T-helper 9 cell (primary cell): ENCODE measurements around the gene CCT8L2.
"Not testable (repeated sequence)": the region's sequence is repeated elsewhere in the genome, so short reads cannot be mapped to it uniquely, and the experiment has no call there.

Source experiments
- DNase-seq: peaks from one replicate; pipeline ENCODE4 v3.0.0-alpha.2; 2020

Gene CCT8L2

DNA sequence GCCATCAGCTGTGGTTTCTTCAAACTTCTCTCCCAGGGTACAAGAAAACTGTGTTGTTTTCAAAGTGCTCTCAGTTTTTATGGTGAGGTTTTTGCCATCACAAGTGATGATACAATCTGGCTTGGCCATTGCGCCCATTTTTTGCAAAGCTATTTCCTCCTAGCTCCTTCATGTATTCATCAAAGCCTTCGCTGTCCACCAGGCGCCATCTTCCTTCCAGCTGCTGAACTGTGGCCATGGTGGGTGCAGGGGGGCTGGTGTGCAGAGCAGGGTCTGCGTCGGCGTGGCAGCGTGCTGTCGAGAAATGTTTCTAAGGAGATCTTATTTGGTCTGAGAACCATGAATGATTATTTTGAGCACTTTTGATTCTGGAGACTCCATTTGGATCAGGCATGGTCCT lies 2.6 kb upstream of the CCT8L2 start:
- DNase-seq: not testable (repeated sequence)

DNA sequence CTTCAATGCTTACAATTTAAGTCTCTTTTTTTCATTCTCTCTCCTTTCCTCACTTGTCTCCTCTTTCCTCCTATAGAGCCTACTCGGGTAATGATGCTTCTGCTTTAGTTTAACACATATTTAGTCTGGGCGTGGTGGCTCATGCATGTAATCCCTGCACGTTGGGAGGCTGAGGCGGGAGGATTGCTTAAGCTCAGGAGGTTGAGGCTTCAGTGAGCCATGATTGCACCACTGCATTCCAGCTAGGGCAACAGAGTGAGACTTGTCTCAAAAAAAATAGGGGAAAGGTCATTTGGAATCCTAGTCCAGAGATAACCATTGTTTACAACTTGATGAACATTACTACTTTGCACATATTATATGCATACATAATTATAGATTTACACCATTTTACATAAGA lies 1.4 kb upstream of the CCT8L2 start:
- no peak for DNase-seq

DNA sequence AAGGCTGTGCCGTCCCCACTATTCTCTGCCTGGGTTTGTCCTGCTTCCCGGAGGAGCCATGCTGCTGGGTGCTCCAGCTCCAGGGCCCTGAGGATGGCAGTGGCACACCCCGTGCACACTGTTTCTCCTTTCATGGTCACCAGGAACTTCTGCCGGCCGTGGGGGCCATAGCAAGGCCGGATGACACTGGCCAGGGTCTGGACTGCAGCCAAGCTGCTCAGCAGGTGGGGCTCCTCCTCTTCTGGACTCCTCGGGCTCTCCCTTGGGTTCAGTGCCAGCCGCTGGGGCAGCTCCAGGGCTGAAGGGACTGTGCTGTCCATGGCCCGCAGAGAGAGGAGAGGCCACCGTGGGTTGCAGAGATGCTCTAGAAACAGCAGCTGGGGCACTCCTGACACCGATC lies 379 bp downstream of the CCT8L2 start:
- DNase-seq: not testable (repeated sequence)

DNA sequence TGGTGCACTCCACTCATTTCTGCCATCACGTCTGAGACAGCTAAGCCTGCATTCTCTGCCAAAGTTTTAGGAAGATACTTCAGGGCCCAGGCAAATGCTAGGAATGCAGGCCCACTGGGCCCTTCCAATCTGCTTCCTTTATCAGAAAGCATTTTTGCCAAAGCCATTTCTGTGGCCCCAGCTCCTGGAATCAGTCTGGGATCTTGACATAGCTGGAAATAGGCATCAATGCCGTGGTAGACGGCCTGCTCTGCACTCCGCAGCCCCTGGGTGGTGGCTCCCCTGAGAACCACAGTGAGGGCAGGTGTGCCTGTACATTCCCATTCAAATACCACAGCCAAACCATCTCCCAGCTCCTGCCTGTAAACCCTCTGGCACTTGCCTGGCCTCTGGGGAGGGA lies 1.5 kb downstream of the CCT8L2 start:
- not testable (repeated sequence) for DNase-seq

DNA sequence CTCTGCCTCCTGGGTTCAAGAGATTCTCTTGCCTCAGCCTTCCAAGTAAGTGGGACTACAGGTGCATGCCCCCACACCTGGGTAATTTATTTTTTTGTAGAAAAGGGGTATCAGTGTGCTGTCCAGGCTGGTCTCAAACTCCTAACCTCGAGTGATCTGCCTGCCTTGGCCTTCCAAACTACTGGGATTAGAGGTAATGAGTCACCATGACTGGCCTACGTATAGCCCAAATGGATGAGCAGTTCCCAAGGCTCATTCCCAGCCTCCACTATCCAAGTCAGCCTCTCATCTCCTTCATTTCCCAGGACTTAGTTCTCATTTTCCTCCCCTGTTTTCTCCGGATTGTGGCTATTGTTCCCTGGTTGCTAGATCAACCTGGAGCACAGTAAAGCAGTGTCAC lies 5.6 kb downstream of the CCT8L2 start:
- DNase-seq: no peak

DNA sequence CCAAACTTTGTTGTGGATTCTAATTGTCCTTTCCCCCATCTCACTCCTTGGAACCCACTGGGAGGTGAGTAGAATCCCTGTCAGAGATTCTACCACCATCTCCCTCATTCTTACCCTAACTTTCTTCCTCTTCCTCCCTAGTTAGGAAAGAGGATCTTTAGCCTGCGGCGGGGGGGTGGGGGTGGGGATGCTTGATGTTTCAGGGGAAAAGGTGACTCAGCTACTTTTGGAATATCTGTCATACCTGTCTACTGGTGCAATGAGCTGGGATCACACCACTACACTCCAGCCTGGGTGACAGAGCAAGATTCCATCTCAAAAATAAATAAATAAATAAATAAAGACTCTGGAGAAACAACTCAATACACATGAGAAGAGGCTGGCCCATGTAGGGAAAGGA lies 6.4 kb downstream of the CCT8L2 start:
- no peak for DNase-seq

DNA sequence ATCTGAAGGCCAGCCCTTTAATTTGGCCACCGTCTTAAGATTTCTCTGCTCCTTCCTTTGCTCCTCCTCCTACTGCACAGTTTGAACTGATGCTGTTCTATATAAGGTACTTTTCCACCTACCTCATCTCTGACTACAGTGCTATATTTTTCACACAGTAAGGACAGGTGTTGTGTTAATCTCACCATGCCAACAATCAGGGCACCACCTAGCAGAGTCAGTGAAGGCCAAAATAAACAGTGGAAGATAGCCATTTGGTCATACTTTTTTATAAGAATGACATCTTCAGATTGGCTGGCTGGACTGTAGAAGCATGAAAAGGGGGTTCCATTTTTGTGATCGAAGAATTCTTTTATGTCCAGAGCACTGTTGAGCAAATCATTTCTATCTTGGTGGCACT lies 11.7 kb downstream of the CCT8L2 start:
- DNase-seq: not testable (repeated sequence)

DNA sequence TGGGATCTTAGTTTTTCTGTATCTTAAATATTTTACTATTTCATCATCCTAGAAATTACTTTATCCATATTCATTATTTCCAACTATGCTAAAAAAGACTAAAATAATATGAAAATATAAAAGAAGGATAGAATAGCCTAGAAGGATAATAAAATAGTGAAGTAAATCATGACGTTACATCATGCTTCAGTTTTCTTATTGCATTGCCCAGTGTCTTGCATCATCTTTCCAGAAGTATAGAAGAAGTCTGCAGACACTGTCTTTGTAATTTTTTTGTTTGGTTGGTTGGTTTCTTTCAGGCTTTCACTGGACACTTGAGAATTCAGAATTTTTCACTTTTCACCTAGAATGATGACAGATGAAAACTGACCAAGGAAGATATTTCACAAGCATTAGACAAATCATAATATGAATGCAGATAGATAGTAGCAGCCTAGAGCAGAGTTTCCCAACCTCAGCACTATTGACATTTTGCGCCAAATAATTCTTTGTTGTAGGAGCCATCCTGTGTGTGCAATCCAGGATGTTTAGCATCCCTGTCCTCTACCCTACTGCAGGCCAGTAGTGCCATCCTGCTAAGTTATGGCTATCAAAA lies 23.3 kb downstream of the CCT8L2 start:
- DNase-seq: not testable (repeated sequence)

DNA sequence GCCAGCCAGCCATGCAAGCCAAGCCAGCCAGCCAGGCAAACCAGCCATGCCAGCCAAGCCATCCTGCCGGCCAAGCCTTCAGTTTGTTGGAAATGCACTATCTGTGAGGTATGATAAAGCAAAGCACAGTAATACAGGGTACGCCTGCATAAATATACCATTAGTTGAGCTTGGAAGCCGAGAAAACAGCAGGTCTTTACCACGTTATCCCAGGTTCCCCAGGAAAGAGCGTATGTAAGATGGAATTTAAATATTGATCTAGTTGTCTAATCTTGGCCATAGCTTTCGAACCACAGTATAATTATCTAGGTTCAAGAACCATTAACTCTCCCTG lies 24.2 kb downstream of the CCT8L2 start:
- no peak for DNase-seq

DNA sequence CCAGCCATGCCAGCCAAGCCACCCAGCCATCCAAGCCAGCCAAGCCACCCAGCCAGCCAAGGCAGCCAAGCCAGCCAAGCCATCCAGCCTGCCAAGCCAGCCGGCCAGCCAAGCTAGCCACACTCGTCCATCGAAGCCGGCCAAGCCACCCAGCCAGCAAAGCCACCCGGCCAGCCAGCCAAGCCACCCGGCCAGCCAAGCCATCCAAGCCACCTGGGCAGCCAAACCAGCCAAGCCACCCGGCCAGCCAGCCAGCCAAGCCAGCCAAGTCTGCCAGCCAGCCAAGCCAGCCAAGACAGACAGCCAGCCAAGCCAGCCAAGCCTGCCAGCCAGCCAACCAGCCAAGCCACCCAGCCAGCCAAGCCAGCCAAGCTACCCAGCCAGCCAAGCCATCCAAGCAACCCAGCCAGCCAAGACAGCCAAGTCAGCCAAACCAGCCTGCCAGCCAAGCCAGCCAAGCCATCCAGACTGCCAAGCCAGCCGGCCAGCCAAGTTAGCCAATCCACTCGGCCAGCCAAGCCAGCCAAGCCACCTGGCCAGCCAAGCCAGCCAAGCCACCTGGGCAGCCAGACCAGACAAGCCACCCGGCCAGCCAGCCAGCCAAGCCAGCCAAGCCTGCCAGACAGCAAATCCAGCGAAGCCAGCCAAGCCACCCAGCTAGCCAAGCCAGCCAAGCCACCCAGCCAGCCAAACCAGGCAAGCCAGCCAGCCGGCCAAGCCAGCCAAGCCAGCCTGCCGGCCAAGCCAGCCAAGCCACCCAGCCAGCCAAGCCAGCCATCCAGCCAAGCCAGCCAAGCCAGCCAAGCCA lies 24.8 kb downstream of the CCT8L2 start:
- not testable (repeated sequence) for DNase-seq

DNA sequence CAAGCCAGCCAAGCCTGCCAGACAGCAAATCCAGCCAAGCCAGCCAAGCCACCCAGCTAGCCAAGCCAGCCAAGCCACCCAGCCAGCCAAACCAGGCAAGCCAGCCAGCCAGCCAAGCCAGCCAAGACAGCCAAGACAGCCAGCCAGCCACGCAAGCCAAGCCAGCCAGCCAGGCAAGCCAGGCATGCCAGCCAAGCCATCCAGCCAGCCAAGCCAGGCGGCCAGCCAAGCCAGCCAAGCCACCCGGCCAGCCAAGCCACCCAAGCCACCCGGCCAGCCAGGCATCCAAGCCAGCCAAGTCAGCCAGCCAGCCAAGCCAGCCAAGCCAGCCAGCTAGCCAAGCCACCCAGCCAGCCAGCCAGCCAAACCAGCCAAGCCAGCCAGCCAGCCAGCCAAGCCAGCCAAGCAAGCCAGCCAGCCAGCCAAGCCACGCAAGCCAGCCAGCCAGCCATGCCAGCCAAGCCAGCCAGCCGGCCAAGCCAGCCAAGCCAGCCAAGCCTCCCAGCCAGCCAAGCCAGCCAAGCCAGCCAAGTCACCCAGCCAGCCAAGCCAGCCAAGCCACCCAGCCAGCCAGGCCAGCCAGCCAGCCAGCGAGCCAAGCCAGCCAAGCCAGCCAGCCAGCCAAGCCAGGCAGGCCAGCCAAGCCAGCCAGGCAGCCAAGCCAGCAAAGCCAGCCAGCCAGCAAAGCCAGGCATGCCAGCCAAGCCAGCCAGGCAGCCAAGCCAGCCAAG lies 26.0 kb downstream of the CCT8L2 start:
- DNase-seq: not testable (repeated sequence)

DNA sequence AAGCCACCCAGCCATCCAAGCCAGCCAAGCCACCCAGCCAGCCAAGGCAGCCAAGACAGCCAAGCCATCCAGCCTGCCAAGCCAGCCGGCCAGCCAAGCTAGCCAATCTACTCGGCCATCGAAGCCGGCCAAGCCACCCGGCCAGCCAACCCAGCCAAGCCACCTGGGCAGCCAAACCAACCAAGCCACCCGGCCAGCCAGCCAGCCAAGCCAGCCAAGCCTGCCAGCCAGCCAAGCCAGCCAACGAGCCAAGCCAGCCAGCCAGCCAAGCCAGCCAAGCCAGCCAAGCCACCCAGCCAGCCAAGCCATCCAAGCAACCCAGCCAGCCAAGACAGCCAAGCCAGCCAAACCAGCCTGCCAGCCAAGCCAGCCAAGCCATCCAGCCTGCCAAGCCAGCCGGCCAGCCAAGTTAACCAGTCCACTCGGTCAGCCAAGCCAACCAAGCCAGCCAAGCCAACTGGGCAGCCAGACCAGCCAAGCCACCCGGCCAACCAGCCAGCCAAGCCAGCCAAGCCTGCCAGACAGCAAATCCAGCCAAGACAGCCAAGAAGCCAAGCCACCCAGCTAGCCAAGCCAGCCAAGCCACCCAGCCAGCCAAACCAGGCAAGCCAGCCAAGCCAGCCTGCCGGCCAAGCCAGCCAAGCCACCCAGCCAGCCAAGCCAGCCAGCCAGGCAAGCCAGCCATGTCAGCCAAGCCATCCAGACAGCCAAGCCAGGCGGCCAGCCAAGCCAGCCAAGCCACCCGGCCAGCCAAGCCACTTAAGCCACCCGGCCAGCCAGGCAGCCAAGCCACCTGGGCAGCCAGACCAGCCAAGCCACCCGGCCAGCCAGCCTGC lies 26.8 kb downstream of the CCT8L2 start:
- DNase-seq: not testable (repeated sequence)

DNA sequence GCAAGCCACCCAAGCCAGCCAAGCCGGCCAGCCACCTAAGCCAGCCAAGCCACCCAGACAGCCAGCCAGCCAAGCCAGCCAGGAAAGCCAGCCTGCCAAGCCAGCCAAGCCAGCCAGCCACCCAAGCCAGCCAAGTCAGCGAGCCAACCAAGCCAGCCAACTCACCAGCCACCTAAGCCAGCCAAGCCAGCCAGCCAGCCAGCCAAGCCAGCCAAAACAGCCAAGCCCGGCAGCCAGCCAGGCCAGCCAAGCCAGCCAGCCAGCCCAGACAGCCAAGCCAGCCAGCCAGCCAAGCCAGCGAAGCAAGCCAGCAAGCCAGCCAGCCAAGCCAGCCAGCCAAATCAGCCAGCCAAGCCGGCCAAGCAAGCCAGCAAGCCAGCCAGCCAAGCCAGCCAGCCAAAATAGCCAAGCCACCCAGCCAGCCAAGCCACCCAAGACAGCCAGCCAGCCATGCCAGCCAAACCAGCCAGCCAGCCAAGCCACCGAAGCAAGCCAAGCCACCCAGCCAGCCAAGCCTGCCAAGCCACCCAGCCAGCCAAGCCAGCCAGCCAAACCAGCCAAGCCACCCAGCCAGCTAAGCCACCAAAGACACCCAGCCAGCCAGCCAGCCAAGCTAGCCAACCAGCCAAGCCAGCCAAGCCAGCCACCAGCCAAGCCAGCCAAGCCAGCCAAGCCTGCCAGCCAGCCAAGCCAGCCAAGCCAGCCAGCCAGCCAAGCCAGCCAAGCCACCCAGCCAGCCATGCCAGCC lies 27.6 kb downstream of the CCT8L2 start:
- DNase-seq: not testable (repeated sequence)

DNA sequence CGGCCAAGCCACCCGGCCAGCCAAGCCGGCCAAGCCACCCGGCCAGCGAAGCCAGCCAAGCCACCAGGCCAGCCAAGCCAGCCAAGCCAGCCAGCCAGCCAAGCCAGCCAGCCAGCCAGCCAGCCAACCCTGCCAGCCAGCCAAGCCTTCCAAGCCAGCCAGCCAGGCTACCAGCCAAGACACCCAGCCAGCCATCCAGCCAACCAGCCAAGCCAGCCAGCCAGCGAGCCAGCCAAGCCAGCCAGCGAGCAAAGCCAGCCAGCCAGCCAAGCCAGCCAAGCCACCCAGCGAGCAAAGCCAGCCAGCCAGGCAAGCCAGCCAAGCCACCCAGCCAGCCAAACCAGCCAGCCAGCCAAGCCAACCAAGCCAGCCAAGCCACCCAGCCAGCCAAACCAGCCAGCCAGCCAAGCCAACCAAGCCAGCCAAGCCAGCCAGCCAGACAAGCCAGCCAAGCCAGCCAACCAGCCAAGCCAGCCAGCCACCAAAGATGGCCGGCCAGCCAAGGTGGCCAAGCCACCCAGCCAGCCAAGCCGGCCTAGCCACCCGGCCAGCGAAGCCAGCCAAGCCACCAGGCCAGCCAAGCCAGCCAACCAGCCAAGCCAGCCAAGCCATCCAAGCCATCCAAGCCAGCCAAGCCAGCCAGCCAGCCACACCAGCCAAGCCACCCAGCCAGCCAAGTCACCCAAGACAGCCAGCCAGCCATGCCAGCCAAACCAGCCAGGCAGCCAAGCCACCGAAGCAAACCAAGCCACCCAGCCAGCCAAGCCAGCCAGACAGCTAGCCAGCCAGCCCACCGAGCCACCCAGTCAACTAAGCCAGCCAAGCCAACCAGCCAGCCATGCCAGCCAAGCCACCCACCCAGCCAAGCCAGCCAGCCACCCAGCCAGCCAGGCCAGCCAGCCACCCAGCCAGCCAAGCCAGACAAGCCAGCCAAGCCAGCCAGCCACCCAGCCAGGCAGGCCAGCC lies 28.8 kb downstream of the CCT8L2 start:
- DNase-seq: no peak

DNA sequence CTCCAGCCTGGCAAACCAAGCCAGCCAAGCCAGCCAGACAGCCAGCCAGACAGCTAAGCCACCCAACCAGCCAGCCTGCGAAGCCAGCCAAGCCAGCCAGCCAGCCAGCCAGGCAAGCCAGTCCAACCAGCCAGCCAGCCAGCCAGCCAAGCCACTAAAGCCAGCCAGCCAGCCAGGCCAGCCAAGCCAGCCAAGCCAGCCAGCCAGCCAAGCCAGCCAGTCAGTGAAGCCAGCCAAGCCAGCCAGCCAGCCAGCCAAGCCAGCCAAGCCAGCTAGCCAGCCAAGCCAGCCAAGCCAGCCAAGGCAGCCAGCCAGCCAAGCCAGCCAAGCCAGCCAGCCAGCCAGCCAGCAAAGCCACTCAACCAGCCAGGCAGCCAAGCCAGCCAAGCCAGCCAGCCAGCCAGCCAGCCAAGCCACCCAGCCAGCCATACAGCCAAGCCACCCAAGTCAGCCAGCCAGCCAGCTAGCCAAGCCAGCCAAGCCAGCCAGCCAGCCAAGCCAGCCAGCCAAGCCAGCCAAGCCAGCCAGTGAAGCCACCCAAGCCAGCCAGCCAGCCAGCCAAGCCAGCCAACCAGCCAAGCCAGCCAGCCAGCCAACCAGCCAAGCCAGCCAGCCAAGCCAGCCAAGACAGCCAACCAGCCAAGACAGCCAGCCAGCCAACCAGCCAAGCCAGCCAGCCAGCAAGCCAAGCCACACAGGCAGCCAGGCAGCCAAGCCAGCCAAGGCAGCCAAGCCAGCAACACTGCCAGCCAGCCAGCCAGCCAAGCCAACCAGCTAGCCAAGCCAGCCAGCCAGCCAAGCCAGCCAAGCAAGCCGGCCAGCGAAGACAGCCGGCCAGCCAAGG lies 29.7 kb downstream of the CCT8L2 start:
- DNase-seq: no peak

DNA sequence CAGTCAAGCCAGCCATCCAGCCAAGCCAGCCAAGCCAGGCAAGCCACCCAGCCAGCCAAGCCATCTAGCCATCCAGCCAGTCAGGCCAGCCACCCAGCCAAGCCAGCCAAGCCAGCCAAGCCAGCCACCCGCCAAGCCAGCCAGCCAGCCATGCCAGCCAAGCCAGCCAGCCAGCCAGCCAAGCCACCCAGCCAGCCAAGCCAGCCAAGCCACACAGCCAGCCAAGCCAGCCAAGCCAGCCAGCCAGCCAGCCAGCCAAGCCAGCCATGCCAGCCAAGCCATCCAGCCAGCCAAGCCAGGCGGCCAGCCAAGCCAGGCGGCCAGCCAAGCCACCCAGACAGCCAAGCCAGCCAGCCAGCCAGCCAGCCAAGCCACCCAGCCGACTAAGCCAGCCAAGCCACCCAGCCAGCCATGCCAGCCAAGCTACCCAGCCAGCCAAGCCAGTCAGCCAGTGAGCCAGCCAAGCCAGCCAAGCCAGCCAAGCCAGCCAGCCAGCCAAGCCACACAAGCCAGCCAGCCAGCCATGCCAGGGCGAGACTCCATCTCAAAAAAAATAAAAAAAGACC lies 31.4 kb downstream of the CCT8L2 start:
- DNase-seq: not testable (repeated sequence)

DNA sequence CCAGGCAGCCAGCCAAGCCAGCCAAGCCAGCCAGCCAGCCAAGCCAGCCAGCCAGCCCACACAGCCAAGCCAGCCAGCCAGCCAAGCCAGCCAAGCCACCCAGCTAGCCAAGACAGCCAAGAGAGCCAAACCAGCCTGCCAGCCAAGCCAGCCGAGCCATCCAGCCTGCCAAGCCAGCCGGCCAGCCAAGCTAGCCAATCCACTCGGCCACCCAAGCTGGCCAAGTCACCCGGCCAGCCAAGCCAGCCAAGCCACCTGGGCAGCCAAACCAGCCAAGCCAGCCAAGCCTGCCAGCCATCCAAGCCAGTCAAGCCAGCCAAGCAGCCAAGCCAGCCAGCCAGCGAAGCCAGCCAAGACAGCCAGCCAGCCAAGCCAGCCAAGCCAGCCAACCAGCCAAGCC lies 32.0 kb downstream of the CCT8L2 start:
- DNase-seq: not testable (repeated sequence)

DNA sequence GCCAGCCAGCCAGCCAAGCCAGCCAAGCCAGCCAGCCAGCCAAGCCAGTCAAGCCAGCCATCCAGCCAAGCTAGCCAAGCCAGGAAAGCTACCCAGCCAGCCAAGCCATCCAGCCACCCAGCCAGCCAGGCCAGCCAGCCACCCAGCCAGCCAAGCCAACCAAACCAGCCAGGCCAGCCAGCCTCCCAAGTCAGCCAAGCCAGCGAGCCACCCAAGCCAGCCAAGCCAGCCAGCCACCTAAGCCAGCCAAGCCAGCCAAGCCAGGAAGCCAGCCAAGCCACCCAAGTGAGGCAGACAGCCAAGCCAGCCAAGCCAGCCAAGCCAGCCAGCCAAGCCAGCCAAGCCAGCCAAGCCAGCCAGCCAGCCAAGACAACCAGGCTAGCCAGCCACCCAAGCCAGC lies 32.6 kb downstream of the CCT8L2 start:
- not testable (repeated sequence) for DNase-seq

DNA sequence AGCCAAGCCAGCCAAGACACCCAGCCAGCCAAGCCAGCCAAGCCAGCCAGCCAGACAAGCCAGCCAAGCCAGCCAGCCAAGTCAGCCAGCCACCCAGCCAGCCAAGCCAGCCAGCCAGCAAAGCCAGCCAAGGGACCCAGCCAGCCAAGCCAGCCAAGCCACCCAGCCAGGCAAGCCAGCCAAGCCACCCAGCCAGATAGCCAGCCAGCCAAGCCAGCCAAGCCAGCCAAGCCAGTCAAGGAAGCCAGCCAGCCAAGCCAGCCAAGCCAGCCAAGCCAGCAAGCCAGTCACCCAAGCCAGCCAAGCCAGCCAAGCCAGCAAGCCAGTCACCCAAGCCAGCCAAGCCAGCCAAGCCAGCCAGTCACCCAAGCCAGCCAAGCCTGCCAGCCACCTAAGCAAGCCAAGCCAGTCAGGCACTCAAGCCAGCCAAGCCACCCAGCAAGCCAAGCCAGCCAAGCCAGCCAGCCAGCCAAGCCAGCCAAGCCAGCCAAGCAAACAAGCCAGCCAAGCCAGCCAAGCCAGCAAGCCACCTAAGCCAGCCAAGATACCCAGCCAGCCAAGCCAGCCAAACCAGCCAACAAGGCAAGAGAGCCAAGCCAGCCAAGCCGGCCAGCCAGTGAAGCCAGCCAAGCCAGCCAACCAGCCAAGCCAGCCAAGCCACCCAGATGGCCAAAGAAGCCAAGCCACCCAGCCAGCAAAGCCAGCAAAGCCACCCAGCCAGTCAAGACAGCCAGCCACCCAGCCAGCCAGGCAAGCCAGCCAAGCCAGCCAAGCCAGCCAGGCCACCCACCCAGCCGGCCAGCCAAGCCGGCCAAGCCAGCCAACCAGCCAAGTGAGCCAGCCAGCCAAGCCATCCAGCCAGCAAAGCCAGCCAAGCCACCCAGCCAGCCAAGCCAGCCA lies 33.3 kb downstream of the CCT8L2 start:
- no peak for DNase-seq
